Uterus (tissue), 2 donors: ENCODE results near the gene FBXO47.

ENCODE experiments used
- POLR2A ChIP-seq, 2 donors: fragments of 450-650 bp; IDR thresholded peaks; one replicate each; pipeline ENCODE4 v1.6.1; 2016; ENCODE audit warnings: antibody characterized with exemption in 2 of 2, mild to moderate bottlenecking in 1 of 2, moderate library complexity in 1 of 2
- TF ChIP-seq, protein P1 (sequence below), 4 experiments: fragments of 200-600 bp in 2 of 4; fragments of 450-650 bp in 2 of 4; sonication (generic) in 2 of 4; IDR thresholded peaks; one replicate each; pipeline ENCODE4 v1.5.1; 2016 to 2019; ENCODE audit warnings: antibody characterized with exemption in 4 of 4, mild to moderate bottlenecking in 2 of 4, moderate library complexity in 1 of 4

DNA sequence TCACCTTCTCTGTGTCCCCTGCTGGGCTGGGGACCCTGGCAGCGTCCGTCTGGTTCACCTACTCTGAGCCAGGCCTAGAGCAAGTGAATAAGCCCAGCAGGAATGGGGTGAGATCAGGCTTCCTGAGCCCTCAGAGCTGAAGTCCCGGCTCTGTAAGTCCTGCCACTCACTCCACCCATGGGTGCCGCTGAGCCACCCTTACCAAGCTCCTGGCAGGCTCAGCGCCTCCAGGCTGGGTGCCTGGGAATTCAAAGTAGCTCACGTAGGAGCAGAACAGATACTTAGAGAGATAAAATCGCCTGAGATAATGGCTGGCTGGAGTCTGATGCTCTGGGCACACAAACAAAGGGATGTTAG lies 51.6 kb downstream of the FBXO47 start:
- TF ChIP-seq POLR2A (IDR thresholded peaks at IDR 0.05), result no peak
- TF ChIP-seq, protein P1, sequence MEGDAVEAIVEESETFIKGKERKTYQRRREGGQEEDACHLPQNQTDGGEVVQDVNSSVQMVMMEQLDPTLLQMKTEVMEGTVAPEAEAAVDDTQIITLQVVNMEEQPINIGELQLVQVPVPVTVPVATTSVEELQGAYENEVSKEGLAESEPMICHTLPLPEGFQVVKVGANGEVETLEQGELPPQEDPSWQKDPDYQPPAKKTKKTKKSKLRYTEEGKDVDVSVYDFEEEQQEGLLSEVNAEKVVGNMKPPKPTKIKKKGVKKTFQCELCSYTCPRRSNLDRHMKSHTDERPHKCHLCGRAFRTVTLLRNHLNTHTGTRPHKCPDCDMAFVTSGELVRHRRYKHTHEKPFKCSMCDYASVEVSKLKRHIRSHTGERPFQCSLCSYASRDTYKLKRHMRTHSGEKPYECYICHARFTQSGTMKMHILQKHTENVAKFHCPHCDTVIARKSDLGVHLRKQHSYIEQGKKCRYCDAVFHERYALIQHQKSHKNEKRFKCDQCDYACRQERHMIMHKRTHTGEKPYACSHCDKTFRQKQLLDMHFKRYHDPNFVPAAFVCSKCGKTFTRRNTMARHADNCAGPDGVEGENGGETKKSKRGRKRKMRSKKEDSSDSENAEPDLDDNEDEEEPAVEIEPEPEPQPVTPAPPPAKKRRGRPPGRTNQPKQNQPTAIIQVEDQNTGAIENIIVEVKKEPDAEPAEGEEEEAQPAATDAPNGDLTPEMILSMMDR (IDR thresholded peaks at IDR 0.05), result no peak
